ENCODE data around the gene TECRL. TPM values are rescaled to one million over a fixed set of nuclear protein-coding genes. Genes with fewer than 3 reads are reported as not detected.
A peak's percentile ranks its signal among the peaks of the same experiment; 100 is the strongest.

Gene TECRL
- under 1 TPM in 1 of 2 donors, not detected in 1; 0.23 TPM for total RNA-seq
- polyA plus RNA-seq, result under 1 TPM in 1 of 2 donors, not detected in 1; 0.02 TPM
- long read RNA-seq, donor 1, result 0 reads
- long read RNA-seq, donor 2, result 0 reads
- long read RNA-seq, donor 3, result 0 reads
- long read RNA-seq, donor 4, result 0 reads
- long read RNA-seq, donor 5, result 0 reads

DNA sequence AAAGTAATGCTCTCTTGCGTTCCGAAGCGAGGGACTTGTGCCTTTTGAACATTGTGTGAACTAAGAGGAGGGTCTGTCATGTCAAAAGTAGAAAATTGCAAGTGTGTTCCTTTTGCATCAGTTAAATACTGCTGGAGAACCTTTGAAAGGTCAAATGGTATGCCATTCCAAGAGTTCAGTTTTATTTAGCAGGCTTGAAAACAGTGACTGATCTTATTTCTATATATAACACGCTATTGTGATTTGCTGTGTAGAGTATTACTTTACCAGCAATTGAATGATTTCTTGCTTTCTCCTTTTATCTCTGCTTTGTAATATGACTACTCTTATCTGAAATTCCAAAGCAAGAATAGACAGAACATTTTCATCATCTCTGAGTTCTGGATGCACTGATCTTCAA lies at the start of gene TECRL:
TSS of gene TECRL (minus strand) at position 151 of the 400 bp plus-strand sequence. CDS start at position 52, 99 bp downstream.
- Histone ChIP-seq H3K27ac (ENCODE audit: low read depth in 1 of 2, low read length in 1 of 2) (peak within 1 kb of the TSS in 1 of 2 donors; percentile 87), H3K27me3 (ENCODE audit: control insufficient read depth in 3 of 3, insufficient read depth in 3 of 3, low read length in 2 of 3) (no peaks in the 10 kb centered on the region), H3K9ac (ENCODE audit: insufficient read depth in 1 of 2, low read length in 2 of 2) (no peak within 1 kb of the TSS), H3K36me3 (ENCODE audit: control insufficient read depth in 4 of 4, insufficient read depth in 4 of 4, low read length in 4 of 4) (no peaks in the 10 kb centered on the region), H3K9me3 (ENCODE audit: control insufficient read depth in 4 of 4, insufficient read depth in 3 of 4, low read length in 3 of 4) (no peaks in the 10 kb centered on the region), H3K4me1 (ENCODE audit: control insufficient read depth in 5 of 5, insufficient read depth in 5 of 5, low read length in 5 of 5) (no peaks in the 10 kb centered on the region), H3K4me3 (no peak within 1 kb of the TSS)
- no peak for DNase-seq
- 75 to 84% methylated on average over 4 of the region's 4 CpGs for WGBS, 2 donors
- no peak for ATAC-seq (ENCODE audit: insufficient read depth, low FRiP score)
- no peak for TF ChIP-seq CTCF (IDR thresholded peaks at IDR 0.05; ENCODE audit: control extremely low read depth, extremely low read depth)

DNA sequence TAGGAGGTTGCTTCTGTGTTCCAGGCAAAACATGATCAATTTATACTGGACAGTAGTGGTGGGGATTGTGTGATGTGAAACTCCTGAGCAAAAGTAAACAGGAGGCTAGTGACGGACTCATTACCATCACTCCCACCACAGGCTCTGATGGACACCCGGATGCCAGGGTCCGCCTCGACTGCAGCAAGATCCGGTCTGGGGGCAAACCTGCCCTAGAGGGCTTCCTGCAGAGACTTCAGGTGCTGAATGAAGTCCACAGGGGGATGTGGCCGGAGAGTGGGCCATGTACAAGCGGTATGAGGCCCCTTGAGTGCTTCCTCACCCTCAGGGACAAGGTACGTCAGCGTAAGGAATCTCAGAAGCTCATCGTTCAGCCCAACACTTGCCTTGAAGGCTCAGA lies 23.4 kb upstream of the TECRL start:
- H3K9me3 ChIP-seq (ENCODE audit: control insufficient read depth in 4 of 4, insufficient read depth in 3 of 4, low read length in 3 of 4), result peaks cover 0 to 13% (median 4%) of the 10 kb centered on the region in 4 donors
- no peak for ATAC-seq (ENCODE audit: insufficient read depth, low FRiP score)
- DNase-seq, result no peak
- H3K4me1 ChIP-seq (ENCODE audit: control insufficient read depth in 5 of 5, insufficient read depth in 5 of 5, low read length in 5 of 5), result no peaks in the 10 kb centered on the region
- H3K27me3 ChIP-seq (ENCODE audit: control insufficient read depth in 3 of 3, insufficient read depth in 3 of 3, low read length in 2 of 3), result no peaks in the 10 kb centered on the region
- H3K36me3 ChIP-seq (ENCODE audit: control insufficient read depth in 4 of 4, insufficient read depth in 4 of 4, low read length in 4 of 4), result no peaks in the 10 kb centered on the region
- no peak overlapping the region for H3K4me3 ChIP-seq
- H3K9ac ChIP-seq (ENCODE audit: insufficient read depth in 1 of 2, low read length in 2 of 2), result no peak overlapping the region
- no peak for TF ChIP-seq CTCF (IDR thresholded peaks at IDR 0.05; ENCODE audit: control extremely low read depth, extremely low read depth)
- no peak overlapping the region for H3K27ac ChIP-seq (ENCODE audit: low read depth in 1 of 2, low read length in 1 of 2)
- 90 to 92% methylated on average over 10 of the region's 10 CpGs for WGBS, 2 donors

DNA sequence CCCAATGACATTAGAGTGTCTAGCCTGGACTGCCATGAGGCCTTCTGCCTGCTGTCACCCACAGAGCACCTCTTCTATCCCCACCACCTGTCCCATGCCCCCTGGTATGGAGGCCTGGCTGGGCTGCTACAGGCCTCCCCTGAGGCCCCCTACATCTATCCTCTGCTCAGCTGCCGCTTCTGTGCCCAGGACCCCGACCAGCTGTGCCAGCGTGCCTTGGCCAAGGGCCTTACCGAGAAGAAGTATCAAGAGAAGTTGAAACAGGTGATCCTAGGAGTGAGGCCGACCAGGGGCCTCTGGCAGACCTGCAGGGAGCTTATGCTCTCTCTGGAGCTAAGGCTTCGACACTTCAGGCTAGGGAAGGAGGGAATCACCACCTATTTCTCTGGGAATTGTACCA lies 21.7 kb upstream of the TECRL start:
- WGBS, 2 donors, result 85 to 86% methylated on average over 6 of the region's 6 CpGs
- no peak for ATAC-seq (ENCODE audit: insufficient read depth, low FRiP score)

More for the DNA sequence above, 21.7 kb upstream of the TECRL start:
- no peaks in the 10 kb centered on the region for H3K27me3 ChIP-seq (ENCODE audit: control insufficient read depth in 3 of 3, insufficient read depth in 3 of 3, low read length in 2 of 3)
- no peak for DNase-seq
- peaks cover 0 to 13% (median 4%) of the 10 kb centered on the region in 4 donors for H3K9me3 ChIP-seq (ENCODE audit: control insufficient read depth in 4 of 4, insufficient read depth in 3 of 4, low read length in 3 of 4)
- no peak overlapping the region for H3K4me3 ChIP-seq
- no peak overlapping the region for H3K27ac ChIP-seq (ENCODE audit: low read depth in 1 of 2, low read length in 1 of 2)
- H3K4me1 ChIP-seq (ENCODE audit: control insufficient read depth in 5 of 5, insufficient read depth in 5 of 5, low read length in 5 of 5), result no peaks in the 10 kb centered on the region
- no peak for TF ChIP-seq CTCF (IDR thresholded peaks at IDR 0.05; ENCODE audit: control extremely low read depth, extremely low read depth)
- no peaks in the 10 kb centered on the region for H3K36me3 ChIP-seq (ENCODE audit: control insufficient read depth in 4 of 4, insufficient read depth in 4 of 4, low read length in 4 of 4)
- no peak overlapping the region for H3K9ac ChIP-seq (ENCODE audit: insufficient read depth in 1 of 2, low read length in 2 of 2)
